HepG2 (cell line): ENCODE results near the gene MEF2A. TPM values are rescaled to one million over a fixed set of nuclear protein-coding genes. Genes with fewer than 3 reads are reported as not detected.

Experiments used
- ATAC-seq: fragments of 200-7000 bp; cut with Tn5 transposase; 3 replicates; pipeline ENCODE4 v1.9.1; 2020; ENCODE audit warnings: mild to moderate bottlenecking, moderate library complexity
- BruUV-seq: library from RNA; stranded (reverse); fragments of 400-500 nt; replicated peaks from 2 replicates; lab custom pipeline; 2021; lab: Mats Ljungman, UMichigan
- CTCF ChIA-PET: fragments of 300-600 bp; formaldehyde crosslinking; extraction: SDS; loops from one replicate; lab custom pipeline; 2021; ENCODE audit warnings: low total read pairs, inconsistent platforms, low intra/inter-chr PET ratio; lab: Yijun Ruan, JAX
- POLR2A ChIA-PET: fragments of 350-600 bp; sonication (Branson Sonifier 250); formaldehyde crosslinking; loops from one replicate; lab custom pipeline; 2020; ENCODE audit warnings: antibody characterized with exemption, inconsistent platforms; lab: Yijun Ruan, JAX
- DNase-seq: peaks from one replicate; pipeline ENCODE4 v3.0.0-alpha.2; 2015; ENCODE audit warnings: low spot score
- FAIRE-seq: peaks from 3 replicates; lab custom pipeline; 2011; peaks lifted over from hg19 to GRCh38; lab: Jason Lieb, UNC
- H2AFZ ChIP-seq: one replicate; pipeline ENCODE4 v1.6.1; 2011; ENCODE audit warnings: low read length, inconsistent platforms
- H3K27ac ChIP-seq: fragments of 300-600 bp; 3 replicates; pipeline ENCODE4 v1.8.0; 2011; ENCODE audit warnings: mixed run types, mild to moderate bottlenecking, mixed read lengths, low read length, inconsistent platforms; ENCODE audit not compliant: insufficient read depth; ENCODE audit errors: extremely low read length
- H3K27me3 ChIP-seq, 2 experiments: fragments of 200-600 bp in 1 of 2; 2 replicates in 1 of 2; 3 replicates in 1 of 2; pipeline versions ENCODE4 v1.6.0 to v1.8.0; 2011; ENCODE audit warnings: low read length in 2 of 2, mild to moderate bottlenecking in 2 of 2, moderate library complexity in 2 of 2, inconsistent platforms in 1 of 2; ENCODE audit not compliant: insufficient read depth in 2 of 2, control insufficient read depth in 1 of 2
- H3K36me3 ChIP-seq, 2 experiments: fragments of 200-600 bp in 1 of 2; replicated peaks in 1 of 2; 2 replicates in 1 of 2; 3 replicates in 1 of 2; pipeline versions ENCODE4 v1.5.1 to v1.8.0; 2011; ENCODE audit warnings: low read length in 2 of 2, inconsistent platforms in 1 of 2; ENCODE audit not compliant: insufficient read depth in 2 of 2, control insufficient read depth in 1 of 2
- H3K4me1 ChIP-seq: 2 replicates; pipeline ENCODE4 v1.5.1; 2012; ENCODE audit warnings: low read length, inconsistent platforms; ENCODE audit not compliant: insufficient read depth
- H3K4me2 ChIP-seq: 2 replicates; pipeline ENCODE4 v1.6.0; 2011; ENCODE audit warnings: low read depth, low read length, inconsistent platforms
- H3K4me3 ChIP-seq, 3 experiments: fragments of 200-600 bp in 1 of 3; sonication (generic), shearing (Covaris generic) in 1 of 3; replicated peaks in 1 of 3; 2 replicates each; pipeline ENCODE4 v1.5.1; 2011 to 2016; ENCODE audit warnings: low read length in 3 of 3, inconsistent platforms in 2 of 3, low read depth in 2 of 3, mild to moderate bottlenecking in 2 of 3, control low read depth in 1 of 3, mixed read lengths in 1 of 3; ENCODE audit not compliant: insufficient read depth in 1 of 3
- H3K79me2 ChIP-seq: one replicate; pipeline ENCODE4 v1.6.1; 2011; ENCODE audit warnings: low read length, inconsistent platforms; ENCODE audit not compliant: insufficient read depth
- H3K9ac ChIP-seq: 2 replicates; pipeline ENCODE4 v1.6.0; 2011; ENCODE audit warnings: mild to moderate bottlenecking, low read depth, low read length, inconsistent platforms; ENCODE audit not compliant: insufficient read depth
- H3K9me3 ChIP-seq: 2 replicates; pipeline ENCODE4 v1.5.1; 2012; ENCODE audit warnings: mild to moderate bottlenecking, low read length
- H4K20me1 ChIP-seq: 2 replicates; pipeline ENCODE4 v1.6.0; 2011; ENCODE audit warnings: inconsistent platforms, mild to moderate bottlenecking, low read length, moderate library complexity; ENCODE audit not compliant: insufficient read depth
- CBX5 ChIP-seq: sonication (generic); formaldehyde crosslinking; IDR thresholded peaks from 2 replicates; pipeline ENCODE4 v1.4.0; 2020; ENCODE audit warnings: missing genetic modification reagents, borderline replicate concordance
- CREB1 ChIP-seq, 2 experiments: fragments of 450-650 bp in 1 of 2; IDR thresholded peaks; 2 replicates each; pipeline ENCODE4 v1.6.1; 2016 to 2017; ENCODE audit warnings: control low read depth in 1 of 2, mild to moderate bottlenecking in 1 of 2, missing compliant biosample characterization in 1 of 2, missing genetic modification characterization in 1 of 2
- ISL2 ChIP-seq: sonication (generic); formaldehyde crosslinking; IDR thresholded peaks from 2 replicates; pipeline ENCODE4 v1.5.0; 2020; ENCODE audit warnings: missing genetic modification reagents
- POGK ChIP-seq: sonication (generic); formaldehyde crosslinking; conservative IDR thresholded peaks from 2 replicates; pipeline ENCODE4 v1.8.0; 2022; ENCODE audit warnings: mild to moderate bottlenecking, moderate library complexity, missing genetic modification reagents
- PRMT3 ChIP-seq: sonication (generic); formaldehyde crosslinking; IDR thresholded peaks from 2 replicates; pipeline ENCODE4 v1.8.1; 2022; ENCODE audit warnings: low read depth, mild to moderate bottlenecking, moderate library complexity, missing genetic modification reagents, borderline replicate concordance
- SP5 ChIP-seq: IDR thresholded peaks from 2 replicates; pipeline ENCODE4 v1.6.1; 2016; ENCODE audit warnings: low read depth, borderline replicate concordance
- THRA ChIP-seq: sonication (generic); formaldehyde crosslinking; IDR thresholded peaks from 2 replicates; pipeline ENCODE4 v1.4.0; 2020; ENCODE audit warnings: missing genetic modification reagents, borderline replicate concordance
- ZNF235 ChIP-seq: sonication (generic); formaldehyde crosslinking; IDR thresholded peaks from 2 replicates; pipeline ENCODE4 v1.8.1; 2023; ENCODE audit warnings: mild to moderate bottlenecking, missing genetic modification reagents, borderline replicate concordance
- ZNF331 ChIP-seq: sonication (generic); formaldehyde crosslinking; IDR thresholded peaks from 2 replicates; pipeline ENCODE4 v1.4.0; 2020; ENCODE audit warnings: missing genetic modification reagents
- ZNF652 ChIP-seq: IDR thresholded peaks from 2 replicates; pipeline ENCODE4 v1.6.1; 2016; ENCODE audit warnings: low read depth, borderline replicate concordance
- ZNF776 ChIP-seq: sonication (generic); formaldehyde crosslinking; IDR thresholded peaks from 2 replicates; pipeline ENCODE4 v1.4.0; 2020; ENCODE audit warnings: mild to moderate bottlenecking, missing genetic modification reagents
- ZNF816 ChIP-seq: sonication (generic); formaldehyde crosslinking; IDR thresholded peaks from 2 replicates; pipeline ENCODE4 v1.8.0; 2022; ENCODE audit warnings: missing genetic modification reagents, mild to moderate bottlenecking, borderline replicate concordance
- ZNF878 ChIP-seq: sonication (generic); formaldehyde crosslinking; IDR thresholded peaks from 2 replicates; pipeline ENCODE4 v1.8.1; 2023; ENCODE audit warnings: mild to moderate bottlenecking, missing genetic modification reagents, moderate library complexity
- WGBS: methylation state at CpG from one replicate; pipeline ENCODE4 v1.1.6; 2017; ENCODE audit warnings: low lambda C conversion rate; 5-methylcytosine and 5-hydroxymethylcytosine counted together
- in situ Hi-C: cut with HindIII; loops from 2 replicates; pipeline ENCODE4 v1.10.0; 2017; ENCODE audit warnings: low pct_unique_long_range_greater_than_20kb; ENCODE audit not compliant: extremely low pct_ligation_motif_present
- intact Hi-C: fragments of 100-400 bp; cut with micrococcal nuclease; formaldehyde crosslinking; loops from one replicate; pipeline ENCODE4 v1.10.0; 2022; ENCODE audit not compliant: unreplicated experiment
- polyA plus RNA-seq, 8 experiments: library from polyadenylated mRNA; depleted of rRNA in 3 of 8; stranded (reverse) in 7 of 8; unstranded in 1 of 8; fragments of >200 nt; fragmentation: Illumina TruSeq in 4 of 8; extraction: Trizol in 4 of 8; gene quantifications; 2 replicates each; pipeline versions ENCODE4 v1.2.1 to v1.2.3, GENCODE V29; 2011 to 2016; ENCODE audit warnings: low read depth in 4 of 8, missing spikeins in 1 of 8, mixed read lengths in 1 of 8; ENCODE audit not compliant: insufficient read depth in 1 of 8
- total RNA-seq, 5 experiments: library from RNA; depleted of rRNA; stranded (reverse); fragments of >200 nt; fragmentation: Illumina TruSeq; extraction: Trizol; gene quantifications; 2 replicates each; pipeline ENCODE4 v1.2.3, GENCODE V29; 2016; ENCODE audit warnings: low read depth in 1 of 5
- TF ChIP-seq, protein P1 (sequence below): sonication (generic); formaldehyde crosslinking; IDR thresholded peaks from 2 replicates; pipeline ENCODE4 v1.4.0; 2020; ENCODE audit warnings: missing genetic modification reagents, borderline replicate concordance
- TF ChIP-seq, protein P2 (sequence below): sonication (generic); formaldehyde crosslinking; IDR thresholded peaks from 2 replicates; pipeline ENCODE4 v1.9.0; 2022; ENCODE audit warnings: missing genetic modification reagents, mild to moderate bottlenecking, borderline replicate concordance

The MEF2A gene
- total and polyA plus RNA-seq, 2 of the 13 experiments (the other 11 are each of a cell fraction or from before 2014, with no cell fraction given) = 15.2 to 24.4 TPM

GRCh38 chr15:99582508-99582960 is 16.8 kb downstream of the MEF2A start (continued):
- TF ChIP-seq CREB1 (IDR thresholded peaks at IDR 0.05) (no peak), CREB1 (CRISPR knock-in tag; IDR thresholded peaks at IDR 0.05) (no peak), ZNF878 (no peak), THRA (CRISPR knock-in tag) (no peak), CBX5 (no peak), PRMT3 (CRISPR knock-in tag) (no peak)
- TF ChIP-seq, protein P1, sequence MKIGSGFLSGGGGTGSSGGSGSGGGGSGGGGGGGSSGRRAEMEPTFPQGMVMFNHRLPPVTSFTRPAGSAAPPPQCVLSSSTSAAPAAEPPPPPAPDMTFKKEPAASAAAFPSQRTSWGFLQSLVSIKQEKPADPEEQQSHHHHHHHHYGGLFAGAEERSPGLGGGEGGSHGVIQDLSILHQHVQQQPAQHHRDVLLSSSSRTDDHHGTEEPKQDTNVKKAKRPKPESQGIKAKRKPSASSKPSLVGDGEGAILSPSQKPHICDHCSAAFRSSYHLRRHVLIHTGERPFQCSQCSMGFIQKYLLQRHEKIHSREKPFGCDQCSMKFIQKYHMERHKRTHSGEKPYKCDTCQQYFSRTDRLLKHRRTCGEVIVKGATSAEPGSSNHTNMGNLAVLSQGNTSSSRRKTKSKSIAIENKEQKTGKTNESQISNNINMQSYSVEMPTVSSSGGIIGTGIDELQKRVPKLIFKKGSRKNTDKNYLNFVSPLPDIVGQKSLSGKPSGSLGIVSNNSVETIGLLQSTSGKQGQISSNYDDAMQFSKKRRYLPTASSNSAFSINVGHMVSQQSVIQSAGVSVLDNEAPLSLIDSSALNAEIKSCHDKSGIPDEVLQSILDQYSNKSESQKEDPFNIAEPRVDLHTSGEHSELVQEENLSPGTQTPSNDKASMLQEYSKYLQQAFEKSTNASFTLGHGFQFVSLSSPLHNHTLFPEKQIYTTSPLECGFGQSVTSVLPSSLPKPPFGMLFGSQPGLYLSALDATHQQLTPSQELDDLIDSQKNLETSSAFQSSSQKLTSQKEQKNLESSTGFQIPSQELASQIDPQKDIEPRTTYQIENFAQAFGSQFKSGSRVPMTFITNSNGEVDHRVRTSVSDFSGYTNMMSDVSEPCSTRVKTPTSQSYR (CRISPR knock-in tag) = no peak

DNA sequence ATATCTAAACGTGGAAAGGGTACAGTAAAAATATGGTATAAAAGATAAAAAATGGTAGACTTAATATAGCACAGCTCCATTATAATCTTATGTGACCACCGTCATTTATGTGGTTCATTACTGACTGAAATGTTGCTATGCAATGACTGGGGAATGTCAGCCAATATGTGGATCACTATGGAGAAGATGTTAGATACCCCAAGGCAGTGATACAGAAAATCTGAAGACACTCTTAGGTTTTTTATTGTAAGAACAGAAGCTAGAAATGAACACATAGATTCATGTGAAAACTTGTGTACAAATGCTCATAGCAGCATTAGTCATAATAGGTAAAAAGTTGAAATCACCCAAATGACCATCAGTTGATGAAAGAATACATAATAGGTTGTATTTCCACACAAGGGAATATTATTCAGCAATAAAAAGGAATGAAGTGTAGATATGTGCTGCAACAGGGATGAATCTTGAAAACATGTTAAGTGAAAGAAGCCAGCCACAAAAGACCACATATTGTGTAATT is 18.4 kb downstream of the MEF2A start:
- Histone ChIP-seq H3K9me3 (peaks cover 19% of the 10 kb centered on the region), H3K27me3 (no peaks in the 10 kb centered on the region), H3K79me2 (peaks cover 90% of the 10 kb centered on the region), H3K27ac (no peak overlapping the region), H3K4me2 (no peak overlapping the region), H3K4me3 (no peak overlapping the region), H3K4me1 (no peaks in the 10 kb centered on the region), H3K9ac (no peak overlapping the region), H2AFZ (no peak overlapping the region), H3K36me3 (0 out of 5 replicates have a peak, but pooled peaks cover 0 to 3% of the 10 kb centered on the region in 2 experiments), H4K20me1 (peaks cover 11% of the 10 kb centered on the region; the same call in 1 of the 2 replicates)
- POLR2A ChIA-PET = no interaction called here
- BruUV-seq = no TSS peak
- 98% methylated on average over 2 of the region's 2 CpGs for WGBS
- in situ Hi-C loops = no loop called here
- CTCF ChIA-PET = no interaction called here
- intact Hi-C loops = no loop called here
- TF ChIP-seq ZNF776 = no peak
- no peak for TF ChIP-seq ZNF652 (CRISPR knock-in tag)
- no peak for TF ChIP-seq ZNF816 (CRISPR knock-in tag)
- no peak for TF ChIP-seq SP5 (CRISPR knock-in tag)
- no peak for TF ChIP-seq ZNF331 (CRISPR knock-in tag)
- TF ChIP-seq, protein P2, sequence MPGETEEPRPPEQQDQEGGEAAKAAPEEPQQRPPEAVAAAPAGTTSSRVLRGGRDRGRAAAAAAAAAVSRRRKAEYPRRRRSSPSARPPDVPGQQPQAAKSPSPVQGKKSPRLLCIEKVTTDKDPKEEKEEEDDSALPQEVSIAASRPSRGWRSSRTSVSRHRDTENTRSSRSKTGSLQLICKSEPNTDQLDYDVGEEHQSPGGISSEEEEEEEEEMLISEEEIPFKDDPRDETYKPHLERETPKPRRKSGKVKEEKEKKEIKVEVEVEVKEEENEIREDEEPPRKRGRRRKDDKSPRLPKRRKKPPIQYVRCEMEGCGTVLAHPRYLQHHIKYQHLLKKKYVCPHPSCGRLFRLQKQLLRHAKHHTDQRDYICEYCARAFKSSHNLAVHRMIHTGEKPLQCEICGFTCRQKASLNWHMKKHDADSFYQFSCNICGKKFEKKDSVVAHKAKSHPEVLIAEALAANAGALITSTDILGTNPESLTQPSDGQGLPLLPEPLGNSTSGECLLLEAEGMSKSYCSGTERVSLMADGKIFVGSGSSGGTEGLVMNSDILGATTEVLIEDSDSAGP (CRISPR knock-in tag) = no peak
- TF ChIP-seq ISL2 = no peak
- TF ChIP-seq ZNF235 (CRISPR knock-in tag) = no peak
- no peak for TF ChIP-seq POGK
- no peak for FAIRE-seq
- no peak for ATAC-seq
- no peak for DNase-seq
